ENCODE data around the gene NCOA7.

- no peak for TF ChIP-seq CTCF (IDR thresholded peaks at IDR 0.05)
- TF ChIP-seq POLR2A (IDR thresholded peaks at IDR 0.05), result no peak
- no peak for TF ChIP-seq EP300 (IDR thresholded peaks at IDR 0.05)
Observed at GRCh38 chr6:125766641-125767040, 24.1 kb upstream of the NCOA7 start.
